Activated CD4-positive, CD25-positive, alpha-beta regulatory T cell (primary cell): Measurements from ENCODE around the gene CAPN8.

Experiments
- DNase-seq, 4 experiments: peaks; one replicate each; lab custom pipeline; 2025; lab: John Stamatoyannopoulos, UW

Gene CAPN8

GRCh38 chr1:223702735-223703667 lies 37.5 kb upstream of the CAPN8 start:
- DNase-seq = no peak

- no peak for DNase-seq
Observed at GRCh38 chr1:223700942-223701637, 35.6 kb upstream of the CAPN8 start.

- no peak for DNase-seq
Observed at GRCh38 chr1:223700388-223700918, 35.0 kb upstream of the CAPN8 start.

GRCh38 chr1:223695941-223696340 lies 30.4 kb upstream of the CAPN8 start:
- no peak for DNase-seq

GRCh38 chr1:223695014-223695548 lies 29.6 kb upstream of the CAPN8 start:
- no peak for DNase-seq

- DNase-seq = no peak
Observed at GRCh38 chr1:223691121-223691520, 25.6 kb upstream of the CAPN8 start.

- DNase-seq = no peak
Observed at GRCh38 chr1:223684488-223684792, 18.9 kb upstream of the CAPN8 start.

- DNase-seq = peak in 2 of 4 experiments; percentile 16 to 27
Observed at GRCh38 chr1:223683586-223684487, 18.3 kb upstream of the CAPN8 start.

- DNase-seq = no peak
Observed at GRCh38 chr1:223682502-223682901, 17.0 kb upstream of the CAPN8 start.

GRCh38 chr1:223680188-223680587 lies 14.7 kb upstream of the CAPN8 start:
- no peak for DNase-seq

GRCh38 chr1:223678841-223679240 lies 13.3 kb upstream of the CAPN8 start:
- DNase-seq = no peak

- DNase-seq = no peak
Observed at GRCh38 chr1:223674119-223674890, 8.8 kb upstream of the CAPN8 start.

GRCh38 chr1:223670458-223671159 lies 5.1 kb upstream of the CAPN8 start:
- no peak for DNase-seq

- DNase-seq = no peak
Observed at GRCh38 chr1:223669003-223669795, 3.7 kb upstream of the CAPN8 start.

- no peak for DNase-seq
Observed at GRCh38 chr1:223667484-223668182, 2.1 kb upstream of the CAPN8 start.

- DNase-seq = no peak
Observed at GRCh38 chr1:223664106-223664505, 1.4 kb downstream of the CAPN8 start.

- no peak for DNase-seq
Observed at GRCh38 chr1:223662943-223663342, 2.6 kb downstream of the CAPN8 start.

GRCh38 chr1:223659711-223660110 lies 5.8 kb downstream of the CAPN8 start:
- no peak for DNase-seq

- no peak for DNase-seq
Observed at GRCh38 chr1:223657978-223658377, 7.5 kb downstream of the CAPN8 start.
